Putamen (tissue), 1 donor: ENCODE results near the gene L3MBTL3.
A peak's percentile ranks its signal among the peaks of the same experiment; 100 is the strongest.

Source experiments
- DNase-seq: peaks from one replicate; pipeline ENCODE4 v3.0.0-alpha.2; 2016; ENCODE audit warnings: low spot score

Gene L3MBTL3

GRCh38 chr6:130018292-130018743, at the start of gene L3MBTL3:
Gene L3MBTL3, plus strand, starts transcription at chr6:130018581. Its CDS starts 24,119 bp downstream, at chr6:130042700.
- peak; percentile 84 for DNase-seq

GRCh38 chr6:129969064-129969463, 49.3 kb upstream of the L3MBTL3 start:
- DNase-seq = no peak

- DNase-seq = no peak
Observed at GRCh38 chr6:129976110-129976509, 42.3 kb upstream of the L3MBTL3 start.

GRCh38 chr6:129978148-129978916, 40.0 kb upstream of the L3MBTL3 start:
- no peak for DNase-seq

- no peak for DNase-seq
Observed at GRCh38 chr6:129980821-129981220, 37.6 kb upstream of the L3MBTL3 start.

- DNase-seq = no peak
Observed at GRCh38 chr6:129981598-129981997, 36.8 kb upstream of the L3MBTL3 start.

GRCh38 chr6:129989396-129989795, 29.0 kb upstream of the L3MBTL3 start:
- no peak for DNase-seq

GRCh38 chr6:129992881-129993280, 25.5 kb upstream of the L3MBTL3 start:
- DNase-seq = no peak

- DNase-seq = no peak
Observed at GRCh38 chr6:129994410-129994809, 24.0 kb upstream of the L3MBTL3 start.

- no peak for DNase-seq
Observed at GRCh38 chr6:129996387-129996786, 22.0 kb upstream of the L3MBTL3 start.

GRCh38 chr6:130000526-130001421, 17.6 kb upstream of the L3MBTL3 start:
- DNase-seq = no peak

- no peak for DNase-seq
Observed at GRCh38 chr6:130008236-130008873, 10.0 kb upstream of the L3MBTL3 start.

- no peak for DNase-seq
Observed at GRCh38 chr6:130009146-130009545, 9.2 kb upstream of the L3MBTL3 start.

GRCh38 chr6:130010387-130010786, 8.0 kb upstream of the L3MBTL3 start:
- DNase-seq = no peak

GRCh38 chr6:130012728-130013127, 5.7 kb upstream of the L3MBTL3 start:
- DNase-seq = no peak

GRCh38 chr6:130018744-130019325, 454 bp downstream of the L3MBTL3 start:
- DNase-seq = no peak

- peak; percentile 32 for DNase-seq
Observed at GRCh38 chr6:130019326-130020072, 1.1 kb downstream of the L3MBTL3 start.

- no peak for DNase-seq
Observed at GRCh38 chr6:130020073-130020906, 1.9 kb downstream of the L3MBTL3 start.

- peak; percentile 87 for DNase-seq
Observed at GRCh38 chr6:130020907-130021629, 2.7 kb downstream of the L3MBTL3 start.

- DNase-seq = no peak
Observed at GRCh38 chr6:130026859-130027258, 8.5 kb downstream of the L3MBTL3 start.
